OCI-LY3 (cell line): ENCODE measurements around the gene WASHC4.

ENCODE experiments used
- CTCF ChIP-seq: fragments of 200-600, 300-600 bp; sonication (generic); IDR thresholded peaks from 2 replicates; pipeline ENCODE4 v1.5.1; 2014; ENCODE audit warnings: antibody characterized with exemption, low read length, low read depth
- EZH2phosphoT487 ChIP-seq: fragments of 200-600 bp; shearing (Covaris generic); IDR thresholded peaks from 2 replicates; pipeline ENCODE4 v1.6.1; 2018; ENCODE audit warnings: antibody characterized with exemption, mixed run types, low read depth

DNA sequence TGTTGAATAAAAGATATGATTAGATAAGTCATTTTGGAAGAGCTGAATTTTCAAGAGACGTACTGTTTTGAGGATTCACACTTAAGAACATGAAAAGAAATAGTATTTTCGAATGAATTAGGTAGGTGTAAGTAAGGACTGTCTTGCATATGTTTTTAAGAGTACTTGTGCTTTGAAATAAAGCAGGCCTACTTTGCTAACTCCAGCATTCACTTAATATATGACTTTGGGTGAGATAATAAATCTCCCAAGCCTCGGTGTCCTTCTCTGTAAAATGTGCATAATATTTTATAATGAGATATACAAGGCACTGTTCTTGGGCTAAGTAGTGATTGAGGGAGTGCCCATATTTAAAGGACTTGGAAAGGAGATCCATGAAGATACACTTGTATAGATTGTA is 54.6 kb downstream of the WASHC4 start:
- TF ChIP-seq CTCF (no peak), EZH2phosphoT487 (no peak)
